Endothelial cell of umbilical vein (primary cell): Measurements from ENCODE around the gene OSBPL9. TPM values are rescaled to one million over a fixed set of nuclear protein-coding genes. Genes with fewer than 3 reads are reported as not detected.

Experiments
- BruUV-seq: library from RNA; stranded (reverse); fragments of 400-500 nt; replicated peaks from 2 replicates; lab custom pipeline; 2021; lab: Mats Ljungman, UMichigan
- CTCF ChIA-PET: fragments of 300-600, 350-600 bp; sonication (Branson Sonifier 250); formaldehyde crosslinking; loops from one replicate; lab custom pipeline; 2021; ENCODE audit warnings: antibody characterized with exemption, inconsistent platforms; lab: Charles Lee
- POLR2A ChIA-PET: fragments of 300-600, 350-600 bp; sonication (Branson Sonifier 250); formaldehyde crosslinking; loops from one replicate; lab custom pipeline; 2021; ENCODE audit warnings: antibody characterized with exemption, inconsistent platforms; lab: Charles Lee
- DNase-seq: peaks from one replicate; pipeline ENCODE4 v3.0.0-alpha.2; 2011; ENCODE audit warnings: low read depth, low spot score
- FAIRE-seq: peaks from 2 replicates; lab custom pipeline; 2011; peaks lifted over from hg19 to GRCh38; lab: Jason Lieb, UNC
- H2AFZ ChIP-seq: 2 replicates; pipeline ENCODE4 v1.6.0; 2012; ENCODE audit warnings: low read depth, low read length, control low read depth, inconsistent platforms
- H3K27ac ChIP-seq: 2 replicates; pipeline ENCODE4 v1.5.1; 2011; ENCODE audit warnings: low read depth, mild to moderate bottlenecking, control low read depth, low read length, moderate library complexity; ENCODE audit not compliant: insufficient read depth
- H3K27me3 ChIP-seq, 2 experiments: 2 replicates each; pipeline versions ENCODE4 v1.6.0 to v1.6.1; 2011; ENCODE audit warnings: low read length in 2 of 2, mixed read lengths in 1 of 2; ENCODE audit not compliant: control insufficient read depth in 2 of 2, insufficient read depth in 2 of 2
- H3K36me3 ChIP-seq, 2 experiments: 2 replicates in 1 of 2; 3 replicates in 1 of 2; pipeline ENCODE4 v1.5.1; 2011; ENCODE audit warnings: low read length in 2 of 2, mild to moderate bottlenecking in 1 of 2, moderate library complexity in 1 of 2; ENCODE audit not compliant: control insufficient read depth in 2 of 2, insufficient read depth in 2 of 2; ENCODE audit errors: extremely low read depth in 1 of 2
- H3K4me1 ChIP-seq: 3 replicates; pipeline ENCODE4 v1.5.1; 2011; ENCODE audit warnings: mild to moderate bottlenecking, low read length; ENCODE audit not compliant: control insufficient read depth, insufficient read depth; ENCODE audit errors: extremely low read depth
- H3K4me2 ChIP-seq: 2 replicates; pipeline ENCODE4 v1.6.1; 2011; ENCODE audit warnings: low read length, control low read depth, mixed read lengths; ENCODE audit not compliant: insufficient read depth
- H3K4me3 ChIP-seq, 3 experiments: fragments of 200-600 bp in 1 of 3; sonication (generic), shearing (Covaris generic) in 1 of 3; replicated peaks in 1 of 3; 2 replicates each; pipeline ENCODE4 v1.5.1; 2011 to 2016; ENCODE audit warnings: control low read depth in 3 of 3, low read length in 3 of 3, mild to moderate bottlenecking in 2 of 3, inconsistent platforms in 1 of 3, low read depth in 1 of 3, moderate library complexity in 1 of 3; ENCODE audit not compliant: insufficient read depth in 1 of 3
- H3K79me2 ChIP-seq: 2 replicates; pipeline ENCODE4 v1.6.0; 2012; ENCODE audit warnings: low read length, inconsistent platforms; ENCODE audit not compliant: control insufficient read depth, insufficient read depth
- H3K9ac ChIP-seq: replicated peaks from 2 replicates; pipeline ENCODE3; 2011; ENCODE audit warnings: low read length, control low read depth; ENCODE audit not compliant: insufficient read depth; ENCODE audit errors: extremely low read depth
- H3K9me1 ChIP-seq: replicated peaks from 3 replicates; pipeline ENCODE4 v1.6.0; 2011; ENCODE audit warnings: mild to moderate bottlenecking, low read length; ENCODE audit not compliant: control insufficient read depth, insufficient read depth; ENCODE audit errors: extremely low read depth
- H3K9me3 ChIP-seq: replicated peaks from 2 replicates; pipeline ENCODE4 v1.5.1; 2012; ENCODE audit warnings: low read length, inconsistent platforms; ENCODE audit not compliant: control insufficient read depth, insufficient read depth
- H4K20me1 ChIP-seq: replicated peaks from 2 replicates; pipeline ENCODE3; 2011; ENCODE audit warnings: mild to moderate bottlenecking, low read length; ENCODE audit not compliant: control insufficient read depth, insufficient read depth; ENCODE audit errors: extremely low read depth
- EZH2 ChIP-seq: IDR thresholded peaks from 2 replicates; pipeline ENCODE4 v1.6.1; 2012; ENCODE audit warnings: borderline replicate concordance, low read depth, mild to moderate bottlenecking, moderate library complexity, low read length, inconsistent platforms; ENCODE audit not compliant: severe bottlenecking
- FOS ChIP-seq: IDR thresholded peaks from 2 replicates; pipeline ENCODE4 v1.6.1; 2011; ENCODE audit warnings: mild to moderate bottlenecking, low read length, moderate library complexity, borderline replicate concordance; ENCODE audit not compliant: insufficient read depth
- GATA2 ChIP-seq: IDR thresholded peaks from 2 replicates; pipeline ENCODE4 v1.7.0; 2011; ENCODE audit warnings: low read depth, mild to moderate bottlenecking, moderate library complexity, mixed read lengths, low read length; ENCODE audit not compliant: insufficient read length, insufficient read depth
- JUN ChIP-seq: IDR thresholded peaks from 2 replicates; pipeline ENCODE4 v1.6.1; 2011; ENCODE audit warnings: borderline replicate concordance, low read depth; ENCODE audit not compliant: insufficient read length, insufficient read depth
- MYC ChIP-seq: IDR thresholded peaks from one replicate; pipeline ENCODE4 v1.6.1; 2011; ENCODE audit warnings: mild to moderate bottlenecking, low read depth, low read length
- POLR2A ChIP-seq: IDR thresholded peaks from 2 replicates; pipeline ENCODE4 v1.6.1; 2012; ENCODE audit warnings: low read depth, mild to moderate bottlenecking, control low read depth, low read length
- POLR2AphosphoS5 ChIP-seq: IDR thresholded peaks from 2 replicates; pipeline ENCODE4 v1.6.1; 2012; ENCODE audit warnings: low read depth, mild to moderate bottlenecking, control low read depth, low read length, moderate library complexity; ENCODE audit not compliant: insufficient read depth
- dilution Hi-C: fragments of 300-500 bp; cut with MboI; formaldehyde crosslinking; loops from one replicate; pipeline ENCODE4 v1.15.0; 2019; ENCODE audit warnings: low sequenced_read_pairs; ENCODE audit not compliant: extremely low pct_ligation_motif_present
- intact Hi-C: fragments of 100-400 bp; cut with micrococcal nuclease; formaldehyde crosslinking; loops from one replicate; pipeline ENCODE4 v1.10.0; 2022
- polyA plus RNA-seq, 4 experiments: library from polyadenylated mRNA; depleted of rRNA in 3 of 4; stranded (reverse) in 3 of 4; unstranded in 1 of 4; fragments of >200 nt; gene quantifications; 2 replicates each; pipeline versions ENCODE4 v1.2.1 to v1.2.3, GENCODE V29; 2011 to 2012; ENCODE audit warnings: missing spikeins in 1 of 4
- total RNA-seq: library from RNA; stranded (reverse); gene quantifications from 2 replicates; pipeline ENCODE4 v1.2.3, GENCODE V29; 2021
- TF ChIP-seq, protein P1 (sequence below), 2 donors: IDR thresholded peaks; 1 replicate in 1 of 2; 2 replicates in 1 of 2; pipeline ENCODE4 v1.5.1; 2011; ENCODE audit warnings: low read length in 2 of 2, mild to moderate bottlenecking in 2 of 2, moderate library complexity in 2 of 2, control low read depth in 1 of 2, inconsistent platforms in 1 of 2, low read depth in 1 of 2; ENCODE audit not compliant: insufficient read depth in 1 of 2; ENCODE audit errors: extremely low read depth in 1 of 2
- TF ChIP-seq, protein P2 (sequence below): IDR thresholded peaks from 2 replicates; pipeline ENCODE4 v1.6.1; 2011; ENCODE audit not compliant: insufficient read depth, insufficient read length

Gene OSBPL9
- total and polyA plus RNA-seq, 2 donors (not counting 3 experiments of a cell fraction or from before 2014, with no cell fraction given) = 46.2 to 80.3 TPM

- BruUV-seq = no TSS peak
- no peak overlapping the region for H3K4me3 ChIP-seq
- no peak for TF ChIP-seq JUN
- no peak for TF ChIP-seq FOS
- no peak for TF ChIP-seq POLR2AphosphoS5
- no peak for TF ChIP-seq POLR2A
- TF ChIP-seq, protein P1, sequence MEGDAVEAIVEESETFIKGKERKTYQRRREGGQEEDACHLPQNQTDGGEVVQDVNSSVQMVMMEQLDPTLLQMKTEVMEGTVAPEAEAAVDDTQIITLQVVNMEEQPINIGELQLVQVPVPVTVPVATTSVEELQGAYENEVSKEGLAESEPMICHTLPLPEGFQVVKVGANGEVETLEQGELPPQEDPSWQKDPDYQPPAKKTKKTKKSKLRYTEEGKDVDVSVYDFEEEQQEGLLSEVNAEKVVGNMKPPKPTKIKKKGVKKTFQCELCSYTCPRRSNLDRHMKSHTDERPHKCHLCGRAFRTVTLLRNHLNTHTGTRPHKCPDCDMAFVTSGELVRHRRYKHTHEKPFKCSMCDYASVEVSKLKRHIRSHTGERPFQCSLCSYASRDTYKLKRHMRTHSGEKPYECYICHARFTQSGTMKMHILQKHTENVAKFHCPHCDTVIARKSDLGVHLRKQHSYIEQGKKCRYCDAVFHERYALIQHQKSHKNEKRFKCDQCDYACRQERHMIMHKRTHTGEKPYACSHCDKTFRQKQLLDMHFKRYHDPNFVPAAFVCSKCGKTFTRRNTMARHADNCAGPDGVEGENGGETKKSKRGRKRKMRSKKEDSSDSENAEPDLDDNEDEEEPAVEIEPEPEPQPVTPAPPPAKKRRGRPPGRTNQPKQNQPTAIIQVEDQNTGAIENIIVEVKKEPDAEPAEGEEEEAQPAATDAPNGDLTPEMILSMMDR (IDR thresholded peaks at IDR 0.05; ENCODE audit: extremely low read depth in 1 of 2, insufficient read depth in 1 of 2, low read depth in 1 of 2, low read length in 2 of 2) = no peak
- TF ChIP-seq GATA2 = no peak
- TF ChIP-seq MYC = no peak
- no peak for TF ChIP-seq EZH2
- TF ChIP-seq, protein P2, sequence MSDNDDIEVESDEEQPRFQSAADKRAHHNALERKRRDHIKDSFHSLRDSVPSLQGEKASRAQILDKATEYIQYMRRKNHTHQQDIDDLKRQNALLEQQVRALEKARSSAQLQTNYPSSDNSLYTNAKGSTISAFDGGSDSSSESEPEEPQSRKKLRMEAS = no peak
- no peak overlapping the region for H2AFZ ChIP-seq
- H3K27me3 ChIP-seq = peaks cover 4 to 13% of the 10 kb centered on the region in 2 experiments
- H3K4me1 ChIP-seq = no peaks in the 10 kb centered on the region
- intact Hi-C loops = no loop called here
- no peaks in the 10 kb centered on the region for H3K9me1 ChIP-seq
- DNase-seq = no peak
- H3K27ac ChIP-seq = no peak overlapping the region
- H3K9me3 ChIP-seq = no peaks in the 10 kb centered on the region
- no peak overlapping the region for H3K9ac ChIP-seq
- ChIA-PET CTCF (no interaction called here), POLR2A (no interaction called here)
- H4K20me1 ChIP-seq = no peaks in the 10 kb centered on the region
- H3K4me2 ChIP-seq = no peak overlapping the region
- no peaks in the 10 kb centered on the region for H3K79me2 ChIP-seq
- dilution Hi-C loops = no loop called here
- FAIRE-seq = no peak
- H3K36me3 ChIP-seq = no peaks in the 10 kb centered on the region
These were observed 22.2 kb upstream of the OSBPL9 start for GRCh38 chr1:51594716-51595115.
